OCI-LY1 (cell line): ENCODE data around the gene TRIM31.

Experiments
- H2AFZ ChIP-seq: fragments of 200-600 bp; sonication (generic), shearing (Covaris generic); 2 replicates; pipeline ENCODE4 v1.6.0; 2014; ENCODE audit warnings: antibody characterized with exemption, mild to moderate bottlenecking, low read length
- H3F3A ChIP-seq: fragments of 200-600 bp; sonication (generic), shearing (Covaris generic); 2 replicates; pipeline ENCODE4 v1.6.0; 2014; ENCODE audit warnings: mild to moderate bottlenecking, antibody characterized with exemption, low read length, moderate library complexity; ENCODE audit not compliant: insufficient read depth
- H3K27ac ChIP-seq: fragments of 200-600 bp; sonication (generic); 2 replicates; pipeline ENCODE4 v1.5.1; 2014; ENCODE audit warnings: low read length, mixed run types, mild to moderate bottlenecking, low read depth; ENCODE audit not compliant: poor library complexity, severe bottlenecking
- H3K27me3 ChIP-seq: fragments of 200-600 bp; sonication (generic); 2 replicates; pipeline ENCODE4 v1.6.0; 2014; ENCODE audit warnings: antibody characterized with exemption, mild to moderate bottlenecking, low read length, moderate library complexity; ENCODE audit not compliant: insufficient read depth
- H3K36me3 ChIP-seq: fragments of 200-600 bp; sonication (generic); 2 replicates; pipeline ENCODE4 v1.6.1; 2014; ENCODE audit warnings: mild to moderate bottlenecking, antibody characterized with exemption, low read length, moderate library complexity, mixed read lengths; ENCODE audit not compliant: insufficient read depth
- H3K4me1 ChIP-seq: fragments of 200-600 bp; sonication (generic); 2 replicates; pipeline ENCODE4 v1.5.1; 2014; ENCODE audit warnings: mild to moderate bottlenecking, low read length, moderate library complexity; ENCODE audit not compliant: insufficient read depth, severe bottlenecking
- H3K4me2 ChIP-seq: fragments of 200-600 bp; sonication (generic), shearing (Covaris generic); 2 replicates; pipeline ENCODE4 v1.6.1; 2014; ENCODE audit warnings: low read length
- H3K4me3 ChIP-seq: fragments of 200-600 bp; sonication (generic); 2 replicates; pipeline ENCODE4 v1.5.1; 2014; ENCODE audit warnings: low read length, low read depth, mild to moderate bottlenecking, mixed read lengths; ENCODE audit not compliant: poor library complexity, severe bottlenecking
- H3K79me2 ChIP-seq: fragments of 200-600 bp; shearing (Covaris generic); 2 replicates; pipeline ENCODE4 v1.6.1; 2016; ENCODE audit warnings: mixed run types, low read length, mixed read lengths; ENCODE audit not compliant: insufficient read depth
- H3K9ac ChIP-seq: fragments of 200-600 bp; sonication (generic), shearing (Covaris generic); 2 replicates; pipeline ENCODE4 v1.6.1; 2014; ENCODE audit warnings: mild to moderate bottlenecking, low read length, mixed read lengths
- H3K9me2 ChIP-seq: fragments of 200-600 bp; sonication (generic), shearing (Covaris generic); 2 replicates; pipeline ENCODE4 v1.6.1; 2014; ENCODE audit warnings: low read depth, mild to moderate bottlenecking, low read length, mixed read lengths
- H3K9me3 ChIP-seq: fragments of 200-600 bp; shearing (Covaris generic); 2 replicates; pipeline ENCODE4 v1.6.1; 2014; ENCODE audit warnings: low read length, mixed read lengths
- H4K20me1 ChIP-seq: fragments of 200-600 bp; sonication (generic), shearing (Covaris generic); 2 replicates; pipeline ENCODE4 v1.6.0; 2016; ENCODE audit warnings: mild to moderate bottlenecking, low read length; ENCODE audit not compliant: insufficient read depth
- EZH2 ChIP-seq: fragments of 200-600 bp; sonication (generic), shearing (Covaris generic); IDR thresholded peaks from 2 replicates; pipeline ENCODE4 v1.8.0; 2017; ENCODE audit warnings: borderline replicate concordance, mixed run types, mild to moderate bottlenecking, antibody characterized with exemption, low read length, moderate library complexity, mixed read lengths
- TF ChIP-seq, protein P1 (sequence below): fragments of 200-600 bp; sonication (generic), shearing (Covaris generic); IDR thresholded peaks from 2 replicates; pipeline ENCODE4 v1.5.1; 2017; ENCODE audit warnings: mild to moderate bottlenecking, antibody characterized with exemption, low read length, moderate library complexity, mixed read lengths

The TRIM31 gene

DNA sequence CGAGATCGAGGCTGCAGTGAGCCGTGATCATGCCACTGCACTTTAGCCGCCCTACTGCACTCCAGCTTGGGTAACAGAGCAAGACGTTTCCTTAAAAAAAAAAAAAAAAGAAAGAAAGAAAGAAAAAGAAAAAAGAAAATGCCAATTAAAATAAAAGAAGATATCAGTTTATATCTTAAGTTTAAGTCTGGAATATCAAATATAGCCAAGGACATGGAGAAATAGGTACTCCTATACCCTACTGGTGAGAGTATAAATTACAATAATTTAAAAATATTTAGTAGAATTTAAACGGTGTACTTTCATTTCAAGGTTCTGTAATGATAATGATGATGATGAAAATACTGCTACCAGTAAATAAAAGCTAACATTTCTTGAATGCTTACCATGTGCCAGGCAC, 3.8 kb upstream of the TRIM31 start:
- no peak overlapping the region for H3K9ac ChIP-seq
- H3K27ac ChIP-seq: no peak overlapping the region
- no peaks in the 10 kb centered on the region; the same call in 1 of the 2 replicates for H3K27me3 ChIP-seq
- no peaks in the 10 kb centered on the region for H3K36me3 ChIP-seq
- no peak overlapping the region for H2AFZ ChIP-seq
- H4K20me1 ChIP-seq: no peaks in the 10 kb centered on the region
- H3K4me1 ChIP-seq: no peaks in the 10 kb centered on the region
- H3K4me2 ChIP-seq: no peak overlapping the region
- no peaks in the 10 kb centered on the region for H3K9me2 ChIP-seq
- no peaks in the 10 kb centered on the region for H3F3A ChIP-seq
- H3K9me3 ChIP-seq: no peaks in the 10 kb centered on the region
- H3K79me2 ChIP-seq: no peaks in the 10 kb centered on the region
- TF ChIP-seq, protein P1, sequence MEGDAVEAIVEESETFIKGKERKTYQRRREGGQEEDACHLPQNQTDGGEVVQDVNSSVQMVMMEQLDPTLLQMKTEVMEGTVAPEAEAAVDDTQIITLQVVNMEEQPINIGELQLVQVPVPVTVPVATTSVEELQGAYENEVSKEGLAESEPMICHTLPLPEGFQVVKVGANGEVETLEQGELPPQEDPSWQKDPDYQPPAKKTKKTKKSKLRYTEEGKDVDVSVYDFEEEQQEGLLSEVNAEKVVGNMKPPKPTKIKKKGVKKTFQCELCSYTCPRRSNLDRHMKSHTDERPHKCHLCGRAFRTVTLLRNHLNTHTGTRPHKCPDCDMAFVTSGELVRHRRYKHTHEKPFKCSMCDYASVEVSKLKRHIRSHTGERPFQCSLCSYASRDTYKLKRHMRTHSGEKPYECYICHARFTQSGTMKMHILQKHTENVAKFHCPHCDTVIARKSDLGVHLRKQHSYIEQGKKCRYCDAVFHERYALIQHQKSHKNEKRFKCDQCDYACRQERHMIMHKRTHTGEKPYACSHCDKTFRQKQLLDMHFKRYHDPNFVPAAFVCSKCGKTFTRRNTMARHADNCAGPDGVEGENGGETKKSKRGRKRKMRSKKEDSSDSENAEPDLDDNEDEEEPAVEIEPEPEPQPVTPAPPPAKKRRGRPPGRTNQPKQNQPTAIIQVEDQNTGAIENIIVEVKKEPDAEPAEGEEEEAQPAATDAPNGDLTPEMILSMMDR: no peak
- H3K4me3 ChIP-seq: no peak overlapping the region

DNA sequence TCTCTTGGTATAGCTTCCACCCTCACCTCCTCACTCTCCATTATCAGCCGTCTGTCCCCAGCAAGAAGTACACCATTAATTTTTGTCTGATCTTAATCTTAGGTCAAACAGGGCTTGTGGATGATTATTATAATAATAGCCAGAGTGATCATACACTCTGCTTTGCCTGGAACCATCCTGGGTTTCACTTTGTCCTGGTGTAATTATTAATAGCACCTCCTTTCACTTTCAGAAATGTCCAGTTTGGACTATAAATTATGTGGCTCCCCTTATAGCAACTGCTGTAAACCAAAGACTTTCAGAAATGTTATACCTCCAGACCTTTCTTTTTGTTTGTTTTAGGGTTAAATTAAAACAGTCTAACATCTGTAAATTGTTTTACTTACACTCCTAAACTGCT, 951 bp upstream of the TRIM31 start:
- Histone ChIP-seq H3K9me2 (no peaks in the 10 kb centered on the region), H3K36me3 (no peaks in the 10 kb centered on the region), H3K27me3 (no peaks in the 10 kb centered on the region), H3K4me2 (no peak overlapping the region), H2AFZ (no peak overlapping the region), H3F3A (no peaks in the 10 kb centered on the region), H4K20me1 (no peaks in the 10 kb centered on the region), H3K27ac (no peak overlapping the region), H3K79me2 (no peaks in the 10 kb centered on the region), H3K9me3 (no peaks in the 10 kb centered on the region), H3K4me3 (no peak overlapping the region), H3K9ac (no peak overlapping the region), H3K4me1 (no peaks in the 10 kb centered on the region)
- TF ChIP-seq, protein P1: no peak
- no peak for TF ChIP-seq EZH2

DNA sequence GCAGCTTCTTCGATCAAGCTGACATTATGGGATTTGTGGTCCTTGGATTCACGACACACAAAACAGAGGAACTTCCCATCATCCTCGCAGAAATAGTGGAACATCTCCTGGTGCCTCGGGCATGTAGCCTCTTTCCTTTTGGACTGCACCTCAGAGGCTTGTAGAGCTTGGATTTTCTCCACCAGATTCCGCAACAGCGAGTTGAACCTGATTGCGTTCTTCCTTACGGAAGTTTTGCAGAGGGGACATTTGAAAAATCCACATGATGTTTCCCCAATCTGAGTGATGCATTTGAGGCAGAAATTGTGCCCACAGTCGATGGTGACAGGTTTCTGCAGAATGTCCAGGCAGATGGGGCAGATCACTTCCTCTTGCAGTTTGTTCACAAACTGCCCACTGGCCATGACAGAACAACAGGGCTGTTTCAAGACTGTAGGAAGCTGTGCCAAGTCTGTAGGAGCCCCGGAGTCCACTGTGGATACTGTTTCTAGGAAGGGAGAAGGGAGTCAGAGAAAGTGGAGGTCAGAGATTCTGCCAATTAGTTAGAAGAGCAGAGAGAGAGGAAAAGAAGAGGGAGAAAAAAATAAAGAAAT, 392 bp downstream of the TRIM31 start:
- TF ChIP-seq, protein P1: no peak
- no peak for TF ChIP-seq EZH2
- no peaks in the 10 kb centered on the region for H3K9me2 ChIP-seq
- H3K79me2 ChIP-seq: no peaks in the 10 kb centered on the region
- no peak overlapping the region for H3K27ac ChIP-seq
- no peak overlapping the region for H3K4me2 ChIP-seq
- H3K27me3 ChIP-seq: no peaks in the 10 kb centered on the region
- H3K4me1 ChIP-seq: no peaks in the 10 kb centered on the region
- H3K4me3 ChIP-seq: no peak overlapping the region
- no peaks in the 10 kb centered on the region for H3K36me3 ChIP-seq
- H3K9ac ChIP-seq: no peak overlapping the region
- H3F3A ChIP-seq: no peaks in the 10 kb centered on the region
- no peaks in the 10 kb centered on the region for H3K9me3 ChIP-seq
- no peak overlapping the region for H2AFZ ChIP-seq
- H4K20me1 ChIP-seq: no peaks in the 10 kb centered on the region
